ENCODE measurements around the gene PRXL2C. TPM values are rescaled to one million over a fixed set of nuclear protein-coding genes. Genes with fewer than 3 reads are reported as not detected.
A peak's percentile ranks its signal among the peaks of the same experiment; 100 is the strongest.
"Not testable (repeated sequence)": the region's sequence is repeated elsewhere in the genome, so short reads cannot be mapped to it uniquely, and the experiment has no call there.

Gene PRXL2C
- total and polyA plus RNA-seq, 2 donors from 2014 or later, result 6.4 to 19.8 TPM

DNA sequence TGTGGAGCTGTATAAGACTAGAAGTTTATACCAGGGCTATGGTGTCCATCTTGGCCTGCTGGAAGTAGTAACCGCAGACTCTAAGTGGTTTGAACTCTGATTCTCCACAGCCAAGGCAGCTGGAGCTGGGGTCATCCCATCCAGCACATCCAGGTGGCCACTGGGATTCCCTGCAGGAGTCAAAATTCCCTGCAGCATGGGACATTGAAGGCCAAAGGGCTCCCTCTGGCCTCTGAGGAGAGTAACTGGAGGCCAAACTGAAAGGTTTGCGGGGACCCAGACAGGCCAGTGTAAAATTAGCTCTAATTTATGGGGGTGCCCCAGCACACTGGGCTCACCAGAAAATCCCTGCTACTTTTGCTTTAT, 12.2 kb upstream of the PRXL2C start:
- H3K27ac ChIP-seq (ENCODE audit: low read depth in 2 of 2, low read length in 2 of 2), result no peak overlapping the region
- no peak for TF ChIP-seq CTCF (IDR thresholded peaks at IDR 0.05; ENCODE audit: borderline replicate concordance, extremely low read depth, insufficient read depth)
- H3K9me3 ChIP-seq (ENCODE audit: control insufficient read depth in 2 of 3, insufficient read depth in 1 of 3, low read length in 3 of 3), result no peaks in the 10 kb centered on the region
- FAIRE-seq, result no peak
- intact Hi-C loops (cut with DNase I), result loop anchor here (10.0 kb wide), 1 partner anchor 333 kb away; no protein-coding TSS in a partner anchor
- H3K4me1 ChIP-seq (ENCODE audit: control insufficient read depth in 2 of 3, insufficient read depth in 2 of 3, low read depth in 1 of 3, low read length in 3 of 3), result no peaks in the 10 kb centered on the region
- no peak overlapping the region for H3K4me3 ChIP-seq (ENCODE audit: low read length in 3 of 3)
- no peaks in the 10 kb centered on the region for H3K36me3 ChIP-seq (ENCODE audit: control insufficient read depth in 2 of 3, insufficient read depth in 3 of 3, low read length in 3 of 3)
- H3K27me3 ChIP-seq (ENCODE audit: control insufficient read depth, insufficient read depth, low read length), result no peaks in the 10 kb centered on the region
- H3K9ac ChIP-seq (ENCODE audit: low read length in 3 of 3), result no peak overlapping the region
- DNase-seq, result no peak

DNA sequence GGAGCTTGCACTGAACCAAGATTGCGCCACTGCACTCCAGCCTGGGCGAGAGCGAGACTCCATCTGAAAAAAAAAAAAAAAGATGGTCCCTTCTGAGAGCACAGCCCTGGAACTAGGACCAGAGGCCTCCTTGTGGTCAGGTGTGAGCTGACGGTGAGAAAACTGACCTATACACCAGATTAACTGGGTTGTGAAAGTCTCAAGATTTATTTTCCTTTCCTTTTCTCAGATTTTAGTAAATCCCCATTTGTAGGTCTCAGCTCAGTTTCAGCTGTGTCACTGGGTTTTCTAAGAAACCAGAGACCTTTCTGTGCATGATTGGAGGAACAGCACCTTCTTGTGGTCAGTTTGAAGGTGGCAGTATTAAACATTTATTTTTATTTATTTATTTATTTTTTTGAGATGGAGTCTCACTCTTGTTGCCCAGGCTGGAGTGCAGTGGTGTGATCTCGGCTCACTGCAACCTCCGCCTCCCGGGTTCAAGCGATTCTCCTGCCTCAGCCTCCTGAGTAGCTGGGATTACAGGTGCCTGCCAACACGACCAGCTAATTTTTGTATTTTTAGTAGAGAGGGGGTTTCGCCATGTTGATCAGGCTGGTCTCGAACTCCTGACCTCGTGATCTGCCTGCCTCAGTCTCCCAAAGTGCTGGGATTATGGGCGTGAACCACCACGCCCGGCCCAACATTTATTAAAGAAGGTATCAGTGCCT, 11.7 kb upstream of the PRXL2C start:
- not testable (repeated sequence) for H3K36me3 ChIP-seq (ENCODE audit: control insufficient read depth in 2 of 3, insufficient read depth in 3 of 3, low read length in 3 of 3); H3K27me3 ChIP-seq (ENCODE audit: control insufficient read depth, insufficient read depth, low read length); H3K4me3 ChIP-seq (ENCODE audit: low read length in 3 of 3); H3K9ac ChIP-seq (ENCODE audit: low read length in 3 of 3); H3K9me3 ChIP-seq (ENCODE audit: control insufficient read depth in 2 of 3, insufficient read depth in 1 of 3, low read length in 3 of 3); H3K27ac ChIP-seq (ENCODE audit: low read depth in 2 of 2, low read length in 2 of 2); H3K4me1 ChIP-seq (ENCODE audit: control insufficient read depth in 2 of 3, insufficient read depth in 2 of 3, low read depth in 1 of 3, low read length in 3 of 3)
- peak; percentile 50 for FAIRE-seq
- DNase-seq, result peak in 3 of 5 donors; percentile 17 to 81 (median 66)
- intact Hi-C loops (cut with DNase I), result loop anchor here (10.0 kb wide), 1 partner anchor 332 kb away; no protein-coding TSS in a partner anchor
- peak; percentile 70 for TF ChIP-seq CTCF (IDR thresholded peaks at IDR 0.05; ENCODE audit: borderline replicate concordance, extremely low read depth, insufficient read depth)

GRCh38 chr9:96665789-96666188, 10.7 kb upstream of the PRXL2C start:
- no peak overlapping the region for H3K9ac ChIP-seq (ENCODE audit: low read length in 3 of 3)
- H3K9me3 ChIP-seq (ENCODE audit: control insufficient read depth in 2 of 3, insufficient read depth in 1 of 3, low read length in 3 of 3), result no peaks in the 10 kb centered on the region
- no peaks in the 10 kb centered on the region for H3K27me3 ChIP-seq (ENCODE audit: control insufficient read depth, insufficient read depth, low read length)
- intact Hi-C loops (cut with DNase I), result loop anchor here (10.0 kb wide), 1 partner anchor 331 kb away; no protein-coding TSS in a partner anchor
- H3K4me3 ChIP-seq (ENCODE audit: low read length in 3 of 3), result no peak overlapping the region
- H3K27ac ChIP-seq (ENCODE audit: low read depth in 2 of 2, low read length in 2 of 2), result no peak overlapping the region
- no peaks in the 10 kb centered on the region for H3K36me3 ChIP-seq (ENCODE audit: control insufficient read depth in 2 of 3, insufficient read depth in 3 of 3, low read length in 3 of 3)
- no peak for TF ChIP-seq CTCF (IDR thresholded peaks at IDR 0.05; ENCODE audit: borderline replicate concordance, extremely low read depth, insufficient read depth)
- FAIRE-seq (no peak), DNase-seq (no peak)
- no peaks in the 10 kb centered on the region for H3K4me1 ChIP-seq (ENCODE audit: control insufficient read depth in 2 of 3, insufficient read depth in 2 of 3, low read depth in 1 of 3, low read length in 3 of 3)
